GM12878 (cell line): ENCODE results near the gene OSBPL5. TPM values are rescaled to one million over a fixed set of nuclear protein-coding genes. Genes with fewer than 3 reads are reported as not detected.

Experiments used
- ATAC-seq: fragments of 200-7000 bp; cut with Tn5 transposase; 3 replicates; pipeline ENCODE4 v1.9.1; 2020; ENCODE audit warnings: mild to moderate bottlenecking, moderate library complexity
- BruUV-seq: library from RNA; stranded (reverse); fragments of 400-500 nt; replicated peaks from 2 replicates; lab custom pipeline; 2021; lab: Mats Ljungman, UMichigan
- CTCF ChIA-PET: fragments of 300-600 bp; sonication (Branson Sonifier 250); formaldehyde crosslinking; extraction: SDS; loops from one replicate; lab custom pipeline; 2021; ENCODE audit warnings: inconsistent platforms; lab: Yijun Ruan, JAX
- POLR2A ChIA-PET: fragments of 350-600 bp; formaldehyde crosslinking; extraction: SDS; loops from one replicate; lab custom pipeline; 2021; ENCODE audit warnings: inconsistent platforms; lab: Charles Lee
- RAD21 ChIA-PET: fragments of 300-600 bp; sonication (Branson Sonifier 250); formaldehyde crosslinking; loops from one replicate; lab custom pipeline; 2023; ENCODE audit warnings: antibody characterized with exemption; ENCODE audit not compliant: unreplicated experiment; lab: Charles Lee
- SMC1A ChIA-PET: fragments of 300-600 bp; sonication (Branson Sonifier 250); formaldehyde crosslinking; loops from one replicate; lab custom pipeline; 2023; ENCODE audit not compliant: unreplicated experiment, uncharacterized antibody; lab: Charles Lee
- DNase-seq: peaks from one replicate; pipeline ENCODE4 v3.0.0-alpha.2; 2011; ENCODE audit warnings: low read depth, low spot score
- FAIRE-seq: peaks from 3 replicates; lab custom pipeline; 2011; peaks lifted over from hg19 to GRCh38; lab: Jason Lieb, UNC
- H2AFZ ChIP-seq: 2 replicates; pipeline ENCODE4 v1.6.0; 2011; ENCODE audit warnings: low read depth, low read length, control low read depth; ENCODE audit not compliant: control insufficient read depth
- H3K27ac ChIP-seq: 2 replicates; pipeline ENCODE4 v1.5.1; 2011; ENCODE audit warnings: control low read depth; ENCODE audit not compliant: control insufficient read depth, insufficient read depth
- H3K27me3 ChIP-seq, 2 experiments: replicated peaks in 1 of 2; 2 replicates each; pipeline versions ENCODE4 v1.6.0 to v1.6.1; 2011; ENCODE audit warnings: low read length in 1 of 2; ENCODE audit not compliant: control insufficient read depth in 2 of 2, insufficient read depth in 2 of 2
- H3K36me3 ChIP-seq, 2 experiments: 2 replicates each; pipeline ENCODE4 v1.5.1; 2011; ENCODE audit warnings: low read length in 1 of 2; ENCODE audit not compliant: control insufficient read depth in 2 of 2, insufficient read depth in 2 of 2
- H3K4me1 ChIP-seq: 2 replicates; pipeline ENCODE4 v1.6.1; 2011; ENCODE audit warnings: mild to moderate bottlenecking, low read length, moderate library complexity, mixed read lengths; ENCODE audit not compliant: control insufficient read depth, insufficient read depth
- H3K4me2 ChIP-seq: 2 replicates; pipeline ENCODE4 v1.6.0; 2011; ENCODE audit warnings: control low read depth; ENCODE audit not compliant: control insufficient read depth, insufficient read depth
- H3K4me3 ChIP-seq: fragments of 200-600 bp; sonication (generic); 2 replicates; pipeline ENCODE4 v1.5.1; 2016
- H3K79me2 ChIP-seq: 2 replicates; pipeline ENCODE4 v1.6.0; 2011; ENCODE audit warnings: low read length; ENCODE audit not compliant: control insufficient read depth, insufficient read depth
- H3K9ac ChIP-seq: 2 replicates; pipeline ENCODE4 v1.8.0; 2011; ENCODE audit warnings: low read length, control low read depth, mixed read lengths; ENCODE audit not compliant: control insufficient read depth, insufficient read depth
- H3K9me3 ChIP-seq: replicated peaks from 3 replicates; pipeline ENCODE4 v1.5.1; 2011; ENCODE audit warnings: mild to moderate bottlenecking, low read length; ENCODE audit not compliant: control insufficient read depth, insufficient read depth
- H4K20me1 ChIP-seq: 2 replicates; pipeline ENCODE4 v1.6.0; 2011; ENCODE audit not compliant: control insufficient read depth, insufficient read depth
- FOS ChIP-seq: IDR thresholded peaks from 3 replicates; pipeline ENCODE4 v1.6.1; 2011; ENCODE audit warnings: borderline replicate concordance; ENCODE audit not compliant: insufficient read length; ENCODE audit errors: extremely low read depth
- FOXK2 ChIP-seq: fragments of 450-650 bp; IDR thresholded peaks from 2 replicates; pipeline ENCODE4 v1.6.1; 2017; ENCODE audit warnings: mild to moderate bottlenecking, moderate library complexity
- HCFC1 ChIP-seq: fragments of 150-350 bp; IDR thresholded peaks from 2 replicates; pipeline ENCODE4 v1.6.1; 2014; ENCODE audit warnings: low read length
- MYC ChIP-seq: IDR thresholded peaks from 2 replicates; pipeline ENCODE4 v1.6.1; 2011; ENCODE audit warnings: mild to moderate bottlenecking, low read length, moderate library complexity, inconsistent platforms; ENCODE audit not compliant: insufficient read depth, insufficient replicate concordance, insufficient read length, severe bottlenecking
- TBL1XR1 ChIP-seq: IDR thresholded peaks from 2 replicates; pipeline ENCODE4 v1.6.1; 2012; ENCODE audit warnings: low read depth, low read length, improper control_type of control experiment
- ZBED1 ChIP-seq: IDR thresholded peaks from 2 replicates; pipeline ENCODE4 v1.6.1; 2016; ENCODE audit warnings: borderline replicate concordance
- WGBS: methylation state at CpG from one replicate; pipeline ENCODE4 v1.1.6; 2016; ENCODE audit warnings: low lambda C conversion rate; ENCODE audit not compliant: insufficient replicate concordance, insufficient coverage; ENCODE audit errors: missing lambda C conversion rate; 5-methylcytosine and 5-hydroxymethylcytosine counted together
- in situ Hi-C: fragments of 300-500 bp; cut with MboI; formaldehyde crosslinking; loops from 9 replicates; pipeline ENCODE4 v1.14.3; 2018; ENCODE audit warnings: mixed read lengths
- intact Hi-C: fragments of 100-400 bp; cut with micrococcal nuclease; formaldehyde crosslinking; loops from one replicate; pipeline ENCODE4 v1.14.2; 2022; ENCODE audit not compliant: unreplicated experiment
- polyA plus RNA-seq, 11 experiments: library from polyadenylated mRNA; depleted of rRNA in 4 of 11; unstranded in 6 of 11; stranded (reverse) in 5 of 11; fragments of >200 nt; fragmentation: Nextera tagmentation in 4 of 11; fragmentation: Illumina TruSeq in 1 of 11; extraction: Ambion mirVana in 4 of 11; extraction: Trizol in 1 of 11; gene quantifications; 1 replicate in 1 of 11; 2 replicates in 10 of 11; pipeline versions ENCODE4 v1.2.1 to v1.2.3, GENCODE V29; 2011 to 2016; ENCODE audit warnings: inconsistent platforms in 2 of 11, missing spikeins in 2 of 11, low read depth in 1 of 11
- total RNA-seq, 4 experiments: library from RNA; depleted of rRNA in 3 of 4; stranded (reverse); fragments of >200 nt in 3 of 4; fragmentation: Illumina TruSeq in 1 of 4; extraction: Trizol in 1 of 4; gene quantifications; 2 replicates each; pipeline versions ENCODE4 v1.2.1 to v1.2.3, GENCODE V29; 2013 to 2021
- TF ChIP-seq, protein P1 (sequence below): fragments of 450-650 bp; IDR thresholded peaks from 2 replicates; pipeline ENCODE4 v1.6.1; 2017; ENCODE audit warnings: antibody characterized with exemption, mild to moderate bottlenecking, moderate library complexity
- TF ChIP-seq, protein P2 (sequence below): IDR thresholded peaks from 2 replicates; pipeline ENCODE4 v1.6.1; 2011; ENCODE audit warnings: low read depth, mild to moderate bottlenecking, low read length, moderate library complexity, borderline replicate concordance; ENCODE audit errors: extremely low read depth
- TF ChIP-seq, protein P3 (sequence below): fragments of 450-650 bp; IDR thresholded peaks from 2 replicates; pipeline ENCODE4 v1.6.1; 2016; ENCODE audit warnings: mild to moderate bottlenecking, moderate library complexity, borderline replicate concordance
- TF ChIP-seq, protein P4 (sequence below): fragments of 450-650 bp; IDR thresholded peaks from 2 replicates; pipeline ENCODE4 v1.6.1; 2017; ENCODE audit warnings: low read depth, mild to moderate bottlenecking, moderate library complexity

OSBPL5 gene
- total and polyA plus RNA-seq, 10 of the 15 experiments (the other 5 are each of a cell fraction or from before 2014, with no cell fraction given) = not detected

DNA sequence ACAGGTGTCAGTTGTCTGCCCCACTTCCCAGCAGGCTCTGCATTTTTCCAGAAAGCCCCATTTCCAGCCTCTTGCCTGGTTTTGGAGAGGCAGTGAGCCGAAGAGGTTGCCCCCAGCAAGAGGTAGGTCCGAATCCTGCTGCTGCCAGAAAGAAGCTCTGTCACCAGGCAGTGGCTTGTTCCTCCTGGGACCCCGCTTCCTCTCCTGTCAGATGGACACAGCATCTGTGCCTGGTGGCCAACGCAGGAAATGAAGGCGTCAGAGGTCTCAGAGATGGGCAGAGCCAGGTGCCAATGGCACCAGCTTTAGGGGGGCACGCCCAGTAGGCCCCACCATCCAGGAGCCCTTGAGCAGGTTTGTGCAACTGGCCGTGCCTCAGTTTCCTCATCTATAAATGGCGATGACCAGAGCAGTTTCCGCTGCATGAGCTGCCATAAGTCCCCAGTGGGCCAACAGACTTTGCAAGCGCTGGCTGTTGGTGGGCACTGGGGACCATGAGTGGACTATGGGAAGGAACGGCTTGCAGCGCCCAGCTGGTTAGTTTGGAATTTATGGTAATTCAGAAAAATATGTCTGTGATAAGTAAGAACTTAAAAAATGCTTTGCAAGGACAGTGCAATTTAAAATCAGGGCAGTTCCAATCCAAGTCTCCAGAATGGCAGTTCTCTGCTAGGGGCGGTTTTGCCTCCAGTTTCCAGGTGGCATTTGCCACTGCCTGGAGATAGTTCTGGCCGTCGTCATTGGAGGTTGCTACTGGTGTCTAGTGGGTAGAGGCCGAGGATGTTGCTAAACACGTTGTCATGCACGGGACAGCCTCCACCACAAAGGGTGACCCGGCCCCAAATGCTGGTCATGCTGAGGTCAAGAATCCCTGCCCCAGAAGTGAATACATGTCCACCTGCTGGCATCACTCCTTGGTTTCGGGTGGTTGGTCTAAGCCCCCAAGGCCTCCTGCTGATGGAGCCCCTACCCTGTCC lies 2.3 kb upstream of the OSBPL5 start:
- no TSS peak for BruUV-seq

More for the DNA sequence above, 2.3 kb upstream of the OSBPL5 start:
- CTCF ChIA-PET = interaction anchor here (0.6 kb wide), 1 partner anchor 490 kb away, joined by 4 read pairs; no protein-coding TSS in a partner anchor
- H2AFZ ChIP-seq = no peak overlapping the region
- in situ Hi-C loops (no loop called here), intact Hi-C loops (no loop called here)
- peaks cover 14% of the 10 kb centered on the region in 2 experiments for H3K27me3 ChIP-seq
- H3K4me1 ChIP-seq = no peaks in the 10 kb centered on the region
- H3K9me3 ChIP-seq = no peaks in the 10 kb centered on the region
- H3K9ac ChIP-seq = no peak overlapping the region
- FAIRE-seq = no peak
- TF ChIP-seq MYC (no peak), TBL1XR1 (no peak), ZBED1 (no peak), HCFC1 (no peak), FOXK2 (no peak), FOS (no peak)
- TF ChIP-seq, protein P1, sequence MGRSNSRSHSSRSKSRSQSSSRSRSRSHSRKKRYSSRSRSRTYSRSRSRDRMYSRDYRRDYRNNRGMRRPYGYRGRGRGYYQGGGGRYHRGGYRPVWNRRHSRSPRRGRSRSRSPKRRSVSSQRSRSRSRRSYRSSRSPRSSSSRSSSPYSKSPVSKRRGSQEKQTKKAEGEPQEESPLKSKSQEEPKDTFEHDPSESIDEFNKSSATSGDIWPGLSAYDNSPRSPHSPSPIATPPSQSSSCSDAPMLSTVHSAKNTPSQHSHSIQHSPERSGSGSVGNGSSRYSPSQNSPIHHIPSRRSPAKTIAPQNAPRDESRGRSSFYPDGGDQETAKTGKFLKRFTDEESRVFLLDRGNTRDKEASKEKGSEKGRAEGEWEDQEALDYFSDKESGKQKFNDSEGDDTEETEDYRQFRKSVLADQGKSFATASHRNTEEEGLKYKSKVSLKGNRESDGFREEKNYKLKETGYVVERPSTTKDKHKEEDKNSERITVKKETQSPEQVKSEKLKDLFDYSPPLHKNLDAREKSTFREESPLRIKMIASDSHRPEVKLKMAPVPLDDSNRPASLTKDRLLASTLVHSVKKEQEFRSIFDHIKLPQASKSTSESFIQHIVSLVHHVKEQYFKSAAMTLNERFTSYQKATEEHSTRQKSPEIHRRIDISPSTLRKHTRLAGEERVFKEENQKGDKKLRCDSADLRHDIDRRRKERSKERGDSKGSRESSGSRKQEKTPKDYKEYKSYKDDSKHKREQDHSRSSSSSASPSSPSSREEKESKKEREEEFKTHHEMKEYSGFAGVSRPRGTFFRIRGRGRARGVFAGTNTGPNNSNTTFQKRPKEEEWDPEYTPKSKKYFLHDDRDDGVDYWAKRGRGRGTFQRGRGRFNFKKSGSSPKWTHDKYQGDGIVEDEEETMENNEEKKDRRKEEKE = no peak
- TF ChIP-seq, protein P2, sequence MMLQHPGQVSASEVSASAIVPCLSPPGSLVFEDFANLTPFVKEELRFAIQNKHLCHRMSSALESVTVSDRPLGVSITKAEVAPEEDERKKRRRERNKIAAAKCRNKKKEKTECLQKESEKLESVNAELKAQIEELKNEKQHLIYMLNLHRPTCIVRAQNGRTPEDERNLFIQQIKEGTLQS = no peak
- TF ChIP-seq, protein P3, sequence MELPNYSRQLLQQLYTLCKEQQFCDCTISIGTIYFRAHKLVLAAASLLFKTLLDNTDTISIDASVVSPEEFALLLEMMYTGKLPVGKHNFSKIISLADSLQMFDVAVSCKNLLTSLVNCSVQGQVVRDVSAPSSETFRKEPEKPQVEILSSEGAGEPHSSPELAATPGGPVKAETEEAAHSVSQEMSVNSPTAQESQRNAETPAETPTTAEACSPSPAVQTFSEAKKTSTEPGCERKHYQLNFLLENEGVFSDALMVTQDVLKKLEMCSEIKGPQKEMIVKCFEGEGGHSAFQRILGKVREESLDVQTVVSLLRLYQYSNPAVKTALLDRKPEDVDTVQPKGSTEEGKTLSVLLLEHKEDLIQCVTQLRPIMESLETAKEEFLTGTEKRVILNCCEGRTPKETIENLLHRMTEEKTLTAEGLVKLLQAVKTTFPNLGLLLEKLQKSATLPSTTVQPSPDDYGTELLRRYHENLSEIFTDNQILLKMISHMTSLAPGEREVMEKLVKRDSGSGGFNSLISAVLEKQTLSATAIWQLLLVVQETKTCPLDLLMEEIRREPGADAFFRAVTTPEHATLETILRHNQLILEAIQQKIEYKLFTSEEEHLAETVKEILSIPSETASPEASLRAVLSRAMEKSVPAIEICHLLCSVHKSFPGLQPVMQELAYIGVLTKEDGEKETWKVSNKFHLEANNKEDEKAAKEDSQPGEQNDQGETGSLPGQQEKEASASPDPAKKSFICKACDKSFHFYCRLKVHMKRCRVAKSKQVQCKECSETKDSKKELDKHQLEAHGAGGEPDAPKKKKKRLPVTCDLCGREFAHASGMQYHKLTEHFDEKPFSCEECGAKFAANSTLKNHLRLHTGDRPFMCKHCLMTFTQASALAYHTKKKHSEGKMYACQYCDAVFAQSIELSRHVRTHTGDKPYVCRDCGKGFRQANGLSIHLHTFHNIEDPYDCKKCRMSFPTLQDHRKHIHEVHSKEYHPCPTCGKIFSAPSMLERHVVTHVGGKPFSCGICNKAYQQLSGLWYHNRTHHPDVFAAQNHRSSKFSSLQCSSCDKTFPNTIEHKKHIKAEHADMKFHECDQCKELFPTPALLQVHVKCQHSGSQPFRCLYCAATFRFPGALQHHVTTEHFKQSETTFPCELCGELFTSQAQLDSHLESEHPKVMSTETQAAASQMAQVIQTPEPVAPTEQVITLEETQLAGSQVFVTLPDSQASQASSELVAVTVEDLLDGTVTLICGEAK = no peak
- TF ChIP-seq, protein P4, sequence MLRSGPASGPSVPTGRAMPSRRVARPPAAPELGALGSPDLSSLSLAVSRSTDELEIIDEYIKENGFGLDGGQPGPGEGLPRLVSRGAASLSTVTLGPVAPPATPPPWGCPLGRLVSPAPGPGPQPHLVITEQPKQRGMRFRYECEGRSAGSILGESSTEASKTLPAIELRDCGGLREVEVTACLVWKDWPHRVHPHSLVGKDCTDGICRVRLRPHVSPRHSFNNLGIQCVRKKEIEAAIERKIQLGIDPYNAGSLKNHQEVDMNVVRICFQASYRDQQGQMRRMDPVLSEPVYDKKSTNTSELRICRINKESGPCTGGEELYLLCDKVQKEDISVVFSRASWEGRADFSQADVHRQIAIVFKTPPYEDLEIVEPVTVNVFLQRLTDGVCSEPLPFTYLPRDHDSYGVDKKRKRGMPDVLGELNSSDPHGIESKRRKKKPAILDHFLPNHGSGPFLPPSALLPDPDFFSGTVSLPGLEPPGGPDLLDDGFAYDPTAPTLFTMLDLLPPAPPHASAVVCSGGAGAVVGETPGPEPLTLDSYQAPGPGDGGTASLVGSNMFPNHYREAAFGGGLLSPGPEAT = no peak
- WGBS = 26% methylated on average over 20 of the region's 20 CpGs
- H3K4me3 ChIP-seq = no peak overlapping the region
- POLR2A ChIA-PET = no interaction called here
- H3K79me2 ChIP-seq = no peaks in the 10 kb centered on the region
- H3K36me3 ChIP-seq = no peaks in the 10 kb centered on the region
- DNase-seq = no peak
- ATAC-seq = no peak
- RAD21 ChIA-PET = interaction anchor here (0.8 kb wide), 1 partner anchor 50 kb away, joined by 3 read pairs; no protein-coding TSS in a partner anchor
- H4K20me1 ChIP-seq = no peaks in the 10 kb centered on the region
- SMC1A ChIA-PET = no interaction called here
- H3K27ac ChIP-seq = no peak overlapping the region
- no peak overlapping the region for H3K4me2 ChIP-seq
